ENCODE measurements around the gene SEMA3F. TPM values are rescaled to one million over a fixed set of nuclear protein-coding genes. Genes with fewer than 3 reads are reported as not detected.

Gene SEMA3F
- total and polyA plus RNA-seq, 10 of the 15 experiments (the other 5 are each of a cell fraction or from before 2014, with no cell fraction given), result 0.08 to 0.28 (median 0.12) TPM; not detected in 6

DNA sequence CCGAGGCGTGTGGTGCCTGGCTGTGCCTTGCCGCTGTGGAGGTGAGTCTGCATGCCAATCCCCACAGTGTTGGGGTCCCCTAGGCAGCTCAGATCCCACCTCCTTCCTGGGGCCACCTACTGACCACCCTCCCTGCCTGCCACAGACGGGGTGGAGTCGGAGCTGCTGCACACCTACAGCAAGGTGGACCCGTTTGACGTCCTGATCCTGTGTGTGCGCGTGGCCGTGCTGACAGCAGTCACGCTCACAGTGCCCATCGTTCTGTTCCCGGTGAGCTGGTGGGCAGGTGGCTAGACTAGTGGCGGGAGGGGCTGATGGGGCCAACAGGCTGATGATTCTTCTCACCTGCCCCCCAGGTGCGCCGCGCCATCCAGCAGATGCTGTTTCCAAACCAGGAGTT is 63.3 kb downstream of the SEMA3F start:
- intact Hi-C loops (cut with micrococcal nuclease; ENCODE audit: unreplicated experiment) (no loop called here), in situ Hi-C loops (cut with MboI) (no loop called here)
- Histone ChIP-seq H3K36me3 (ENCODE audit: control insufficient read depth in 2 of 2, insufficient read depth in 2 of 2, low read length in 1 of 2) (no peaks in the 10 kb centered on the region), H3K27me3 (replicated peaks in 1 of 2; ENCODE audit: control insufficient read depth in 2 of 2, insufficient read depth in 2 of 2, low read length in 1 of 2) (no peaks in the 10 kb centered on the region; a peak in 2 of 4 replicates), H3K4me2 (ENCODE audit: control insufficient read depth, insufficient read depth) (no peak overlapping the region), H3K4me1 (ENCODE audit: control insufficient read depth, insufficient read depth, low read length) (peaks cover 3% of the 10 kb centered on the region; the same call in 1 of the 2 replicates), H3K9ac (ENCODE audit: control insufficient read depth, insufficient read depth, low read length) (no peak overlapping the region), H4K20me1 (ENCODE audit: control insufficient read depth, insufficient read depth) (no peaks in the 10 kb centered on the region), H3K27ac (ENCODE audit: control insufficient read depth, insufficient read depth) (no peak overlapping the region), H2AFZ (ENCODE audit: control insufficient read depth, low read depth, low read length) (no peak overlapping the region), H3K79me2 (ENCODE audit: control insufficient read depth, insufficient read depth, low read length) (no peaks in the 10 kb centered on the region), H3K9me3 (replicated peaks; ENCODE audit: control insufficient read depth, insufficient read depth, low read length) (no peaks in the 10 kb centered on the region), H3K4me3 (no peak overlapping the region)
- DNase-seq (ENCODE audit: low read depth, low spot score) (no peak), ATAC-seq (no peak), FAIRE-seq (no peak)
- BruUV-seq (replicated peaks), result no TSS peak
- SMC1A ChIA-PET (ENCODE audit: uncharacterized antibody, unreplicated experiment), result no interaction called here
- POLR2A ChIA-PET, result interaction anchor here (1.2 kb wide), 1 partner anchor 28 kb away, joined by 3 read pairs; no protein-coding TSS in a partner anchor
- CTCF ChIA-PET, result interaction anchor here (1.1 to 1.9 kb wide), 4 partner anchors 25 to 29 kb away, joined by 3 to 7 read pairs (median 4); partner anchors contain the start of gene GNAT1
- RAD21 ChIA-PET (ENCODE audit: unreplicated experiment), result no interaction called here
- 57% methylated on average over 17 of the region's 17 CpGs for WGBS (ENCODE audit: insufficient coverage, insufficient replicate concordance, low lambda C conversion rate, missing lambda C conversion rate)
- no peak for TF ChIP-seq TCF12 (IDR thresholded peaks at IDR 0.05; ENCODE audit: low read depth, low read length)
- TF ChIP-seq, protein P1, sequence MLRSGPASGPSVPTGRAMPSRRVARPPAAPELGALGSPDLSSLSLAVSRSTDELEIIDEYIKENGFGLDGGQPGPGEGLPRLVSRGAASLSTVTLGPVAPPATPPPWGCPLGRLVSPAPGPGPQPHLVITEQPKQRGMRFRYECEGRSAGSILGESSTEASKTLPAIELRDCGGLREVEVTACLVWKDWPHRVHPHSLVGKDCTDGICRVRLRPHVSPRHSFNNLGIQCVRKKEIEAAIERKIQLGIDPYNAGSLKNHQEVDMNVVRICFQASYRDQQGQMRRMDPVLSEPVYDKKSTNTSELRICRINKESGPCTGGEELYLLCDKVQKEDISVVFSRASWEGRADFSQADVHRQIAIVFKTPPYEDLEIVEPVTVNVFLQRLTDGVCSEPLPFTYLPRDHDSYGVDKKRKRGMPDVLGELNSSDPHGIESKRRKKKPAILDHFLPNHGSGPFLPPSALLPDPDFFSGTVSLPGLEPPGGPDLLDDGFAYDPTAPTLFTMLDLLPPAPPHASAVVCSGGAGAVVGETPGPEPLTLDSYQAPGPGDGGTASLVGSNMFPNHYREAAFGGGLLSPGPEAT (IDR thresholded peaks at IDR 0.05; ENCODE audit: low read depth), result no peak
- TF ChIP-seq NFXL1 (IDR thresholded peaks at IDR 0.05; ENCODE audit: borderline replicate concordance), result no peak
- TF ChIP-seq, protein P2, sequence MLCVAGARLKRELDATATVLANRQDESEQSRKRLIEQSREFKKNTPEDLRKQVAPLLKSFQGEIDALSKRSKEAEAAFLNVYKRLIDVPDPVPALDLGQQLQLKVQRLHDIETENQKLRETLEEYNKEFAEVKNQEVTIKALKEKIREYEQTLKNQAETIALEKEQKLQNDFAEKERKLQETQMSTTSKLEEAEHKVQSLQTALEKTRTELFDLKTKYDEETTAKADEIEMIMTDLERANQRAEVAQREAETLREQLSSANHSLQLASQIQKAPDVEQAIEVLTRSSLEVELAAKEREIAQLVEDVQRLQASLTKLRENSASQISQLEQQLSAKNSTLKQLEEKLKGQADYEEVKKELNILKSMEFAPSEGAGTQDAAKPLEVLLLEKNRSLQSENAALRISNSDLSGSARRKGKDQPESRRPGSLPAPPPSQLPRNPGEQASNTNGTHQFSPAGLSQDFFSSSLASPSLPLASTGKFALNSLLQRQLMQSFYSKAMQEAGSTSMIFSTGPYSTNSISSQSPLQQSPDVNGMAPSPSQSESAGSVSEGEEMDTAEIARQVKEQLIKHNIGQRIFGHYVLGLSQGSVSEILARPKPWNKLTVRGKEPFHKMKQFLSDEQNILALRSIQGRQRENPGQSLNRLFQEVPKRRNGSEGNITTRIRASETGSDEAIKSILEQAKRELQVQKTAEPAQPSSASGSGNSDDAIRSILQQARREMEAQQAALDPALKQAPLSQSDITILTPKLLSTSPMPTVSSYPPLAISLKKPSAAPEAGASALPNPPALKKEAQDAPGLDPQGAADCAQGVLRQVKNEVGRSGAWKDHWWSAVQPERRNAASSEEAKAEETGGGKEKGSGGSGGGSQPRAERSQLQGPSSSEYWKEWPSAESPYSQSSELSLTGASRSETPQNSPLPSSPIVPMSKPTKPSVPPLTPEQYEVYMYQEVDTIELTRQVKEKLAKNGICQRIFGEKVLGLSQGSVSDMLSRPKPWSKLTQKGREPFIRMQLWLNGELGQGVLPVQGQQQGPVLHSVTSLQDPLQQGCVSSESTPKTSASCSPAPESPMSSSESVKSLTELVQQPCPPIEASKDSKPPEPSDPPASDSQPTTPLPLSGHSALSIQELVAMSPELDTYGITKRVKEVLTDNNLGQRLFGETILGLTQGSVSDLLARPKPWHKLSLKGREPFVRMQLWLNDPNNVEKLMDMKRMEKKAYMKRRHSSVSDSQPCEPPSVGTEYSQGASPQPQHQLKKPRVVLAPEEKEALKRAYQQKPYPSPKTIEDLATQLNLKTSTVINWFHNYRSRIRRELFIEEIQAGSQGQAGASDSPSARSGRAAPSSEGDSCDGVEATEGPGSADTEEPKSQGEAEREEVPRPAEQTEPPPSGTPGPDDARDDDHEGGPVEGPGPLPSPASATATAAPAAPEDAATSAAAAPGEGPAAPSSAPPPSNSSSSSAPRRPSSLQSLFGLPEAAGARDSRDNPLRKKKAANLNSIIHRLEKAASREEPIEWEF (IDR thresholded peaks at IDR 0.05; ENCODE audit: insufficient replicate concordance, low read depth, low read length), result no peak
- TF ChIP-seq ZNF384 (IDR thresholded peaks at IDR 0.05; ENCODE audit: borderline replicate concordance, low read depth, low read length), result no peak
- TF ChIP-seq JUNB (IDR thresholded peaks at IDR 0.05), result no peak
- TF ChIP-seq, protein P3, sequence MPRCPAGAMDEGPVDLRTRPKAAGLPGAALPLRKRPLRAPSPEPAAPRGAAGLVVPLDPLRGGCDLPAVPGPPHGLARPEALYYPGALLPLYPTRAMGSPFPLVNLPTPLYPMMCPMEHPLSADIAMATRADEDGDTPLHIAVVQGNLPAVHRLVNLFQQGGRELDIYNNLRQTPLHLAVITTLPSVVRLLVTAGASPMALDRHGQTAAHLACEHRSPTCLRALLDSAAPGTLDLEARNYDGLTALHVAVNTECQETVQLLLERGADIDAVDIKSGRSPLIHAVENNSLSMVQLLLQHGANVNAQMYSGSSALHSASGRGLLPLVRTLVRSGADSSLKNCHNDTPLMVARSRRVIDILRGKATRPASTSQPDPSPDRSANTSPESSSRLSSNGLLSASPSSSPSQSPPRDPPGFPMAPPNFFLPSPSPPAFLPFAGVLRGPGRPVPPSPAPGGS (IDR thresholded peaks at IDR 0.05; ENCODE audit: borderline replicate concordance, insufficient read depth, low read depth, low read length, poor library complexity, severe bottlenecking), result no peak
- no peak for TF ChIP-seq FOS (IDR thresholded peaks at IDR 0.05; ENCODE audit: borderline replicate concordance, extremely low read depth, insufficient read length)
- TF ChIP-seq CHD4 (IDR thresholded peaks at IDR 0.05), result no peak
- TF ChIP-seq ZNF24 (IDR thresholded peaks at IDR 0.05), result no peak
- no peak for TF ChIP-seq NFYB (IDR thresholded peaks at IDR 0.05; ENCODE audit: insufficient read depth, low read depth, low read length)
- TF ChIP-seq, protein P4, sequence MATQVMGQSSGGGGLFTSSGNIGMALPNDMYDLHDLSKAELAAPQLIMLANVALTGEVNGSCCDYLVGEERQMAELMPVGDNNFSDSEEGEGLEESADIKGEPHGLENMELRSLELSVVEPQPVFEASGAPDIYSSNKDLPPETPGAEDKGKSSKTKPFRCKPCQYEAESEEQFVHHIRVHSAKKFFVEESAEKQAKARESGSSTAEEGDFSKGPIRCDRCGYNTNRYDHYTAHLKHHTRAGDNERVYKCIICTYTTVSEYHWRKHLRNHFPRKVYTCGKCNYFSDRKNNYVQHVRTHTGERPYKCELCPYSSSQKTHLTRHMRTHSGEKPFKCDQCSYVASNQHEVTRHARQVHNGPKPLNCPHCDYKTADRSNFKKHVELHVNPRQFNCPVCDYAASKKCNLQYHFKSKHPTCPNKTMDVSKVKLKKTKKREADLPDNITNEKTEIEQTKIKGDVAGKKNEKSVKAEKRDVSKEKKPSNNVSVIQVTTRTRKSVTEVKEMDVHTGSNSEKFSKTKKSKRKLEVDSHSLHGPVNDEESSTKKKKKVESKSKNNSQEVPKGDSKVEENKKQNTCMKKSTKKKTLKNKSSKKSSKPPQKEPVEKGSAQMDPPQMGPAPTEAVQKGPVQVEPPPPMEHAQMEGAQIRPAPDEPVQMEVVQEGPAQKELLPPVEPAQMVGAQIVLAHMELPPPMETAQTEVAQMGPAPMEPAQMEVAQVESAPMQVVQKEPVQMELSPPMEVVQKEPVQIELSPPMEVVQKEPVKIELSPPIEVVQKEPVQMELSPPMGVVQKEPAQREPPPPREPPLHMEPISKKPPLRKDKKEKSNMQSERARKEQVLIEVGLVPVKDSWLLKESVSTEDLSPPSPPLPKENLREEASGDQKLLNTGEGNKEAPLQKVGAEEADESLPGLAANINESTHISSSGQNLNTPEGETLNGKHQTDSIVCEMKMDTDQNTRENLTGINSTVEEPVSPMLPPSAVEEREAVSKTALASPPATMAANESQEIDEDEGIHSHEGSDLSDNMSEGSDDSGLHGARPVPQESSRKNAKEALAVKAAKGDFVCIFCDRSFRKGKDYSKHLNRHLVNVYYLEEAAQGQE (IDR thresholded peaks at IDR 0.05; ENCODE audit: low read depth, low read length), result no peak
